SK-N-SH treated with all-trans-retinoic acid at 6 μM for 48 hours (cell line): ENCODE results near the gene RAD51C.

Experiments
- ATAC-seq: fragments of 200-7000 bp; cut with Tn5 transposase; 3 replicates; pipeline ENCODE4 v1.9.1; 2020; ENCODE audit warnings: mild to moderate bottlenecking, moderate library complexity
- ARNTL ChIP-seq: fragments of 450-650 bp; formaldehyde crosslinking; IDR thresholded peaks from 2 replicates; pipeline ENCODE4 v1.5.0; 2020; ENCODE audit warnings: low read depth, mild to moderate bottlenecking, moderate library complexity, borderline replicate concordance
- CSDC2 ChIP-seq: fragments of 250-450 bp; sonication (Bioruptor Pico); IDR thresholded peaks from 2 replicates; pipeline ENCODE4 v1.5.0; 2020; ENCODE audit warnings: mild to moderate bottlenecking, moderate library complexity
- GLIS3 ChIP-seq: fragments of 250-450 bp; sonication (Bioruptor Pico); IDR thresholded peaks from 2 replicates; pipeline ENCODE4 v1.5.0; 2020; ENCODE audit warnings: mild to moderate bottlenecking, moderate library complexity
- OSR1 ChIP-seq: fragments of 250-450 bp; sonication (Bioruptor Pico); IDR thresholded peaks from 2 replicates; pipeline ENCODE4 v1.8.0; 2022; ENCODE audit warnings: moderate library complexity, mild to moderate bottlenecking, inconsistent platforms
- PPARA ChIP-seq: fragments of 250-450 bp; sonication (Bioruptor Pico); IDR thresholded peaks from 2 replicates; pipeline ENCODE4 v1.5.0; 2020; ENCODE audit warnings: mild to moderate bottlenecking, borderline replicate concordance
- RARB ChIP-seq: fragments of 250-450 bp; sonication (Bioruptor Pico); IDR thresholded peaks from 2 replicates; pipeline ENCODE4 v1.8.0; 2021; ENCODE audit warnings: mild to moderate bottlenecking, moderate library complexity
- TOX ChIP-seq: fragments of 250-450 bp; sonication (Bioruptor Pico); IDR thresholded peaks from 2 replicates; pipeline ENCODE4 v1.8.0; 2021; ENCODE audit warnings: mild to moderate bottlenecking, moderate library complexity, borderline replicate concordance
- ZFP30 ChIP-seq: fragments of 450-650 bp; formaldehyde crosslinking; IDR thresholded peaks from 2 replicates; pipeline ENCODE4 v1.5.0; 2022; ENCODE audit warnings: mild to moderate bottlenecking, moderate library complexity
- ZNF565 ChIP-seq: fragments of 450-650 bp; formaldehyde crosslinking; conservative IDR thresholded peaks from 2 replicates; pipeline ENCODE4 v1.5.0; 2020; ENCODE audit warnings: low read depth, mild to moderate bottlenecking, moderate library complexity
- ZNF70 ChIP-seq: fragments of 450-650 bp; formaldehyde crosslinking; IDR thresholded peaks from 2 replicates; pipeline ENCODE4 v1.5.0; 2020; ENCODE audit warnings: mild to moderate bottlenecking, moderate library complexity
- TF ChIP-seq, protein P1 (sequence below): fragments of 250-450 bp; sonication (Bioruptor Pico); IDR thresholded peaks from 2 replicates; pipeline ENCODE4 v1.5.0; 2020; ENCODE audit warnings: mild to moderate bottlenecking, moderate library complexity
- TF ChIP-seq, protein P2 (sequence below): fragments of 250-450 bp; sonication (Bioruptor Pico); IDR thresholded peaks from 2 replicates; pipeline ENCODE4 v1.8.0; 2021; ENCODE audit warnings: low read depth, mild to moderate bottlenecking, moderate library complexity, borderline replicate concordance
- TF ChIP-seq, protein P3 (sequence below): fragments of 250-450 bp; sonication (Bioruptor Pico); IDR thresholded peaks from 2 replicates; pipeline ENCODE4 v1.5.1; 2020; ENCODE audit warnings: low read depth, mild to moderate bottlenecking, moderate library complexity
- TF ChIP-seq, protein P4 (sequence below): fragments of 250-450 bp; sonication (Bioruptor Pico); IDR thresholded peaks from 2 replicates; pipeline ENCODE4 v1.5.1; 2021; ENCODE audit warnings: mild to moderate bottlenecking, moderate library complexity
- TF ChIP-seq, protein P5 (sequence below): fragments of 250-450 bp; sonication (Bioruptor Pico); IDR thresholded peaks from 2 replicates; pipeline ENCODE4 v1.8.0; 2020; ENCODE audit warnings: mild to moderate bottlenecking, moderate library complexity, borderline replicate concordance

Gene RAD51C

DNA sequence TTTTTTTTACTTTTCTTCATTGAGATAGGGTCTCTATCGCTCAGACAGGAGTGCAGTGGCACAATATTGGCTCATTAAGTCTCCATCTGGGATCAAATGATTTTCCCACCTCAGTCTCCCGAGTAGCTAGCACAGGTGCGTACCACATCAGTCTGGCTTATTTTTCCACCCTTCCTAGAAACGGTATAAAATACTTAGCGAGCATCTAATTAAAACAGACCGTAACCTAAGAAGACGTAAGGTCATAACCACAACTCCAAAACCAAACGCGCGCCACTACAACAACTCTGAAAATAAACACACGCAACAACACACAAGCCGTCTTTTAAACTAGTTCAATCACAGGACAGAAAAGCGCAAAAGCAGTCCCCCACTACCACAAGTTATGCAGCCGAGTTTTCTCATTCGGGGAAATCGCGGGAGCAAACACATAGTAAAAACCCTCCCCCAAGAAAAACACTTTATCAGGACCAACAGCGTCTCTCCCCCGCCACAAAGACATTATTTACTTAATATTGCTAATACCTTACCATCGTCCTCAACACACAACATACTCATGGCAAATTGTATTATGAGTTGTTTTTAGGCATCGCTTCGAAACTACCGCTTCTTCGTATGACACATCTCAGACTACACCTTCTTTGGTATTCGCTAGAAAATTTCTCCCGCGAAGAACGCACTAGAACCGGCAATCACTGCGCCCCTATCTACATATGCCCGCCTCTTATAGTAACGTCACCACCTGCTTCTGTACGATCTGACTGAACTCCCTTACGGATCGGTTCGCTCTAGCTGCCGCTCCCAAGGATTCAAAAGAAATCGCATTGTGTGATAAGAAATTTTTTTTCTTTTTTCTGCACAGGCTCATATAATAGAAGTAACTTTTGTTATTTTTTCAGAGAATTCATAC is 33.3 kb upstream of the RAD51C start (continued):
- TF ChIP-seq, protein P1, sequence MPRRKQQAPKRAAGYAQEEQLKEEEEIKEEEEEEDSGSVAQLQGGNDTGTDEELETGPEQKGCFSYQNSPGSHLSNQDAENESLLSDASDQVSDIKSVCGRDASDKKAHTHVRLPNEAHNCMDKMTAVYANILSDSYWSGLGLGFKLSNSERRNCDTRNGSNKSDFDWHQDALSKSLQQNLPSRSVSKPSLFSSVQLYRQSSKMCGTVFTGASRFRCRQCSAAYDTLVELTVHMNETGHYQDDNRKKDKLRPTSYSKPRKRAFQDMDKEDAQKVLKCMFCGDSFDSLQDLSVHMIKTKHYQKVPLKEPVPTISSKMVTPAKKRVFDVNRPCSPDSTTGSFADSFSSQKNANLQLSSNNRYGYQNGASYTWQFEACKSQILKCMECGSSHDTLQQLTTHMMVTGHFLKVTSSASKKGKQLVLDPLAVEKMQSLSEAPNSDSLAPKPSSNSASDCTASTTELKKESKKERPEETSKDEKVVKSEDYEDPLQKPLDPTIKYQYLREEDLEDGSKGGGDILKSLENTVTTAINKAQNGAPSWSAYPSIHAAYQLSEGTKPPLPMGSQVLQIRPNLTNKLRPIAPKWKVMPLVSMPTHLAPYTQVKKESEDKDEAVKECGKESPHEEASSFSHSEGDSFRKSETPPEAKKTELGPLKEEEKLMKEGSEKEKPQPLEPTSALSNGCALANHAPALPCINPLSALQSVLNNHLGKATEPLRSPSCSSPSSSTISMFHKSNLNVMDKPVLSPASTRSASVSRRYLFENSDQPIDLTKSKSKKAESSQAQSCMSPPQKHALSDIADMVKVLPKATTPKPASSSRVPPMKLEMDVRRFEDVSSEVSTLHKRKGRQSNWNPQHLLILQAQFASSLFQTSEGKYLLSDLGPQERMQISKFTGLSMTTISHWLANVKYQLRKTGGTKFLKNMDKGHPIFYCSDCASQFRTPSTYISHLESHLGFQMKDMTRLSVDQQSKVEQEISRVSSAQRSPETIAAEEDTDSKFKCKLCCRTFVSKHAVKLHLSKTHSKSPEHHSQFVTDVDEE = peak; percentile 99
- TF ChIP-seq ARNTL (CRISPR knock-in tag) (peak; percentile 99), ZFP30 (CRISPR knock-in tag) (peak; percentile 97)

DNA sequence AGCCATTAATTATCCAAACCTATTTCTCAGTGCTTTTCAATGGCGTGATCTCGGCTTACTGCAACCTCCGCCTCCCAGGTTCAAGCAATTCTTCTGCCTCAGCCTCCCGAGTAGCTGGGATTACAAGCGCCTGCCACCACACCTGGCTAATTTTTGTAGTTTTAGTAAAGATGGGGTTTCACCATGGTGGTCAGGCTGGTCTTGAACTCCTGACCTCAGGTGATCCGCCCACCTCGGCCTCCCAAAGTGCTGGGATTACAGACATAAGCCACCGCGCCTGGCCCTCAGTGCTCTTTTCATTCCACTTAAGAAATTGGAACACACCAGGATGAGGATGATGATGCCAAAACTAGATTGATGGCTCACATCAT is 32.7 kb upstream of the RAD51C start:
- peak; percentile 0; the same call in 2 of the 3 replicates for ATAC-seq

DNA sequence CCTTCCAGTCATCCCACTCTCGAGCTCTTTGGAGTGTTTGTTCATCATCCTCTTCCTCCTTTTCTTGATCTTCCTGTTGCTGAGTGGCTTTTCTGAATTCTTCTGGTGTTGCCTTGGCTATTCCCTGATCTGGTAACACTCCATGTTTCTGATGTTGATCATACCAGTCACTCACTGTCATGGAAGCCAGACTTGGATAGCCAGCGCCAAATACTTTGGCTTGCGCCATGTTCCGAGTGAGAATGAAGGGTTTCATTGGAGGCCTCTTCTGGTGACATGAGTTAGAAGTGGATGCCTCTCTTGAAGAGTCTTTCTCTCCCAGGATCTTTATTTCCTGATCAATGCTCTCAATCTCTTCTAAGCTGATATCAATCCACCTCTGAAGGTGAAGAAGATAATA is 31.8 kb upstream of the RAD51C start:
- ATAC-seq = no peak
- TF ChIP-seq, protein P2, sequence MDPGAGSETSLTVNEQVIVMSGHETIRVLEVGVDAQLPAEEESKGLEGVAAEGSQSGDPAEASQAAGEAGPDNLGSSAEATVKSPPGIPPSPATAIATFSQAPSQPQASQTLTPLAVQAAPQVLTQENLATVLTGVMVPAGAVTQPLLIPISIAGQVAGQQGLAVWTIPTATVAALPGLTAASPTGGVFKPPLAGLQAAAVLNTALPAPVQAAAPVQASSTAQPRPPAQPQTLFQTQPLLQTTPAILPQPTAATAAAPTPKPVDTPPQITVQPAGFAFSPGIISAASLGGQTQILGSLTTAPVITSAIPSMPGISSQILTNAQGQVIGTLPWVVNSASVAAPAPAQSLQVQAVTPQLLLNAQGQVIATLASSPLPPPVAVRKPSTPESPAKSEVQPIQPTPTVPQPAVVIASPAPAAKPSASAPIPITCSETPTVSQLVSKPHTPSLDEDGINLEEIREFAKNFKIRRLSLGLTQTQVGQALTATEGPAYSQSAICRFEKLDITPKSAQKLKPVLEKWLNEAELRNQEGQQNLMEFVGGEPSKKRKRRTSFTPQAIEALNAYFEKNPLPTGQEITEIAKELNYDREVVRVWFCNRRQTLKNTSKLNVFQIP = no peak
- TF ChIP-seq ZFP30 (CRISPR knock-in tag) (no peak), ZNF565 (no peak), PPARA (CRISPR knock-in tag) (no peak), TOX (CRISPR knock-in tag) (no peak), ARNTL (CRISPR knock-in tag) (no peak), OSR1 (CRISPR knock-in tag) (no peak), RARB (CRISPR knock-in tag) (no peak), GLIS3 (no peak), CSDC2 (no peak), ZNF70 (CRISPR knock-in tag) (no peak)
- TF ChIP-seq, protein P3, sequence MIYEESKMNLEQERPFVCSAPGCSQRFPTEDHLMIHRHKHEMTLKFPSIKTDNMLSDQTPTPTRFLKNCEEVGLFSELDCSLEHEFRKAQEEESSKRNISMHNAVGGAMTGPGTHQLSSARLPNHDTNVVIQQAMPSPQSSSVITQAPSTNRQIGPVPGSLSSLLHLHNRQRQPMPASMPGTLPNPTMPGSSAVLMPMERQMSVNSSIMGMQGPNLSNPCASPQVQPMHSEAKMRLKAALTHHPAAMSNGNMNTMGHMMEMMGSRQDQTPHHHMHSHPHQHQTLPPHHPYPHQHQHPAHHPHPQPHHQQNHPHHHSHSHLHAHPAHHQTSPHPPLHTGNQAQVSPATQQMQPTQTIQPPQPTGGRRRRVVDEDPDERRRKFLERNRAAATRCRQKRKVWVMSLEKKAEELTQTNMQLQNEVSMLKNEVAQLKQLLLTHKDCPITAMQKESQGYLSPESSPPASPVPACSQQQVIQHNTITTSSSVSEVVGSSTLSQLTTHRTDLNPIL (CRISPR knock-in tag) = no peak
- TF ChIP-seq, protein P1 = no peak
- TF ChIP-seq, protein P4, sequence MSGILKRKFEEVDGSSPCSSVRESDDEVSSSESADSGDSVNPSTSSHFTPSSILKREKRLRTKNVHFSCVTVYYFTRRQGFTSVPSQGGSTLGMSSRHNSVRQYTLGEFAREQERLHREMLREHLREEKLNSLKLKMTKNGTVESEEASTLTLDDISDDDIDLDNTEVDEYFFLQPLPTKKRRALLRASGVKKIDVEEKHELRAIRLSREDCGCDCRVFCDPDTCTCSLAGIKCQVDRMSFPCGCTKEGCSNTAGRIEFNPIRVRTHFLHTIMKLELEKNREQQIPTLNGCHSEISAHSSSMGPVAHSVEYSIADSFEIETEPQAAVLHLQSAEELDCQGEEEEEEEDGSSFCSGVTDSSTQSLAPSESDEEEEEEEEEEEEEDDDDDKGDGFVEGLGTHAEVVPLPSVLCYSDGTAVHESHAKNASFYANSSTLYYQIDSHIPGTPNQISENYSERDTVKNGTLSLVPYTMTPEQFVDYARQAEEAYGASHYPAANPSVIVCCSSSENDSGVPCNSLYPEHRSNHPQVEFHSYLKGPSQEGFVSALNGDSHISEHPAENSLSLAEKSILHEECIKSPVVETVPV (CRISPR knock-in tag) = no peak
- TF ChIP-seq, protein P5, sequence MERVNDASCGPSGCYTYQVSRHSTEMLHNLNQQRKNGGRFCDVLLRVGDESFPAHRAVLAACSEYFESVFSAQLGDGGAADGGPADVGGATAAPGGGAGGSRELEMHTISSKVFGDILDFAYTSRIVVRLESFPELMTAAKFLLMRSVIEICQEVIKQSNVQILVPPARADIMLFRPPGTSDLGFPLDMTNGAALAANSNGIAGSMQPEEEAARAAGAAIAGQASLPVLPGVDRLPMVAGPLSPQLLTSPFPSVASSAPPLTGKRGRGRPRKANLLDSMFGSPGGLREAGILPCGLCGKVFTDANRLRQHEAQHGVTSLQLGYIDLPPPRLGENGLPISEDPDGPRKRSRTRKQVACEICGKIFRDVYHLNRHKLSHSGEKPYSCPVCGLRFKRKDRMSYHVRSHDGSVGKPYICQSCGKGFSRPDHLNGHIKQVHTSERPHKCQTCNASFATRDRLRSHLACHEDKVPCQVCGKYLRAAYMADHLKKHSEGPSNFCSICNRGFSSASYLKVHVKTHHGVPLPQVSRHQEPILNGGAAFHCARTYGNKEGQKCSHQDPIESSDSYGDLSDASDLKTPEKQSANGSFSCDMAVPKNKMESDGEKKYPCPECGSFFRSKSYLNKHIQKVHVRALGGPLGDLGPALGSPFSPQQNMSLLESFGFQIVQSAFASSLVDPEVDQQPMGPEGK (CRISPR knock-in tag) = no peak
- TF ChIP-seq, all 23 proteins: peak for 0
